ENCODE data around the gene CTNS. TPM values are rescaled to one million over a fixed set of nuclear protein-coding genes. Genes with fewer than 3 reads are reported as not detected.

Gene CTNS
- total and polyA plus RNA-seq, 2 of the 13 experiments (the other 11 are each of a cell fraction or from before 2014, with no cell fraction given), result 9.5 to 13.7 TPM

DNA sequence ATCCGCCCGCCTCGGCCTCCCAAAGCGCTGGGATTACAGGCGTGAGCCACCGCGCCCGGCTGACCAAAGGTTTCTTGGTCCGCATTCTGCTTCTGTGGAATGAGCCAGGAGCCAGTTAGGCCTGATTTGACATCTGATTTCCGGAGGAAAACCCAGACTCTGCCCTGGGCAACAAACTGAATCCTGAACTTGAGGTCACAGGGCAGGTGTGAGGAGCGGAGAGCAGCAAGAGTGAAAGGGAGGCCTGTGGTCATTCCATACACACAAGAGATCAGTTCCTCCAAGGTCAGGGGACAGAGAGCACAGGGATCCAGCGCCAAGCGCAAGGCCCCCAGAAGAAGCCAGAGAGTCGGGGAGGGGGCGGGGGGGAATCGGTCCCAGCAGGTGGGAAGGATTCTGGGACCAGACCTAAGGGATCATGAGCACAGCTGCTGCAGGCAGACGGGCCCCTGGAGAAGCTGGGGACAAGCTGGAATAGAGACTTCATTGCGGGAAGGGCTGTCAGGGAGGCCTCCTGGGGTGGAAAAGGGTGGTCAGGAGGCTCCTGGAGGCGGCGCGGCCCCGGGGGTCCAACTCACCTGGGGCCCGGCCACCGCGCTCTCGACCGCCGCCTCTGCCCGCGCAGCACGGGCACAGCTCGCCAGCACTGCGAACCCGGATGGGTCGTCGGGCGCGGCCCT is 946 bp upstream of the CTNS start (continued):
- TF ChIP-seq, protein P1, sequence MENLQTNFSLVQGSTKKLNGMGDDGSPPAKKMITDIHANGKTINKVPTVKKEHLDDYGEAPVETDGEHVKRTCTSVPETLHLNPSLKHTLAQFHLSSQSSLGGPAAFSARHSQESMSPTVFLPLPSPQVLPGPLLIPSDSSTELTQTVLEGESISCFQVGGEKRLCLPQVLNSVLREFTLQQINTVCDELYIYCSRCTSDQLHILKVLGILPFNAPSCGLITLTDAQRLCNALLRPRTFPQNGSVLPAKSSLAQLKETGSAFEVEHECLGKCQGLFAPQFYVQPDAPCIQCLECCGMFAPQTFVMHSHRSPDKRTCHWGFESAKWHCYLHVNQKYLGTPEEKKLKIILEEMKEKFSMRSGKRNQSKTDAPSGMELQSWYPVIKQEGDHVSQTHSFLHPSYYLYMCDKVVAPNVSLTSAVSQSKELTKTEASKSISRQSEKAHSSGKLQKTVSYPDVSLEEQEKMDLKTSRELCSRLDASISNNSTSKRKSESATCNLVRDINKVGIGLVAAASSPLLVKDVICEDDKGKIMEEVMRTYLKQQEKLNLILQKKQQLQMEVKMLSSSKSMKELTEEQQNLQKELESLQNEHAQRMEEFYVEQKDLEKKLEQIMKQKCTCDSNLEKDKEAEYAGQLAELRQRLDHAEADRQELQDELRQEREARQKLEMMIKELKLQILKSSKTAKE (CRISPR knock-in tag; IDR thresholded peaks at IDR 0.05; ENCODE audit: borderline replicate concordance), result peak; percentile 42
- TF ChIP-seq, protein P2, sequence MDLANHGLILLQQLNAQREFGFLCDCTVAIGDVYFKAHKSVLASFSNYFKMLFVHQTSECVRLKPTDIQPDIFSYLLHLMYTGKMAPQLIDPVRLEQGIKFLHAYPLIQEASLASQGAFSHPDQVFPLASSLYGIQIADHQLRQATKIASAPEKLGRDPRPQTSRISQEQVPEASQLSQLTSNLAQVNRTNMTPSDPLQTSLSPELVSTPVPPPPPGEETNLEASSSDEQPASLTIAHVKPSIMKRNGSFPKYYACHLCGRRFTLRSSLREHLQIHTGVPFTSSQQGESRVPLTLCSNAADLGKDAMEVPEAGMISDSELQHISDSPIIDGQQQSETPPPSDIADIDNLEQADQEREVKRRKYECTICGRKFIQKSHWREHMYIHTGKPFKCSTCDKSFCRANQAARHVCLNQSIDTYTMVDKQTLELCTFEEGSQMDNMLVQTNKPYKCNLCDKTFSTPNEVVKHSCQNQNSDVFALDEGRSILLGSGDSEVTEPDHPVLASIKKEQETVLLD (CRISPR knock-in tag; IDR thresholded peaks at IDR 0.05; ENCODE audit: low read depth), result 0 out of 2 replicates have a peak, but pooled peaks have one; percentile 26
- TF ChIP-seq, protein P3, sequence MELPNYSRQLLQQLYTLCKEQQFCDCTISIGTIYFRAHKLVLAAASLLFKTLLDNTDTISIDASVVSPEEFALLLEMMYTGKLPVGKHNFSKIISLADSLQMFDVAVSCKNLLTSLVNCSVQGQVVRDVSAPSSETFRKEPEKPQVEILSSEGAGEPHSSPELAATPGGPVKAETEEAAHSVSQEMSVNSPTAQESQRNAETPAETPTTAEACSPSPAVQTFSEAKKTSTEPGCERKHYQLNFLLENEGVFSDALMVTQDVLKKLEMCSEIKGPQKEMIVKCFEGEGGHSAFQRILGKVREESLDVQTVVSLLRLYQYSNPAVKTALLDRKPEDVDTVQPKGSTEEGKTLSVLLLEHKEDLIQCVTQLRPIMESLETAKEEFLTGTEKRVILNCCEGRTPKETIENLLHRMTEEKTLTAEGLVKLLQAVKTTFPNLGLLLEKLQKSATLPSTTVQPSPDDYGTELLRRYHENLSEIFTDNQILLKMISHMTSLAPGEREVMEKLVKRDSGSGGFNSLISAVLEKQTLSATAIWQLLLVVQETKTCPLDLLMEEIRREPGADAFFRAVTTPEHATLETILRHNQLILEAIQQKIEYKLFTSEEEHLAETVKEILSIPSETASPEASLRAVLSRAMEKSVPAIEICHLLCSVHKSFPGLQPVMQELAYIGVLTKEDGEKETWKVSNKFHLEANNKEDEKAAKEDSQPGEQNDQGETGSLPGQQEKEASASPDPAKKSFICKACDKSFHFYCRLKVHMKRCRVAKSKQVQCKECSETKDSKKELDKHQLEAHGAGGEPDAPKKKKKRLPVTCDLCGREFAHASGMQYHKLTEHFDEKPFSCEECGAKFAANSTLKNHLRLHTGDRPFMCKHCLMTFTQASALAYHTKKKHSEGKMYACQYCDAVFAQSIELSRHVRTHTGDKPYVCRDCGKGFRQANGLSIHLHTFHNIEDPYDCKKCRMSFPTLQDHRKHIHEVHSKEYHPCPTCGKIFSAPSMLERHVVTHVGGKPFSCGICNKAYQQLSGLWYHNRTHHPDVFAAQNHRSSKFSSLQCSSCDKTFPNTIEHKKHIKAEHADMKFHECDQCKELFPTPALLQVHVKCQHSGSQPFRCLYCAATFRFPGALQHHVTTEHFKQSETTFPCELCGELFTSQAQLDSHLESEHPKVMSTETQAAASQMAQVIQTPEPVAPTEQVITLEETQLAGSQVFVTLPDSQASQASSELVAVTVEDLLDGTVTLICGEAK (IDR thresholded peaks at IDR 0.05), result no peak
- TF ChIP-seq, protein P3 (CRISPR knock-in tag; IDR thresholded peaks at IDR 0.05), result 0 out of 2 replicates have a peak, but pooled peaks have one; percentile 51
- TF ChIP-seq HES4 (CRISPR knock-in tag; IDR thresholded peaks at IDR 0.05; ENCODE audit: borderline replicate concordance), result peak; percentile 64; the same call in 1 of the 2 replicates
- TF ChIP-seq ZNF768 (CRISPR knock-in tag; IDR thresholded peaks at IDR 0.05), result peak; percentile 59
- TF ChIP-seq ZNF224 (CRISPR knock-in tag; IDR thresholded peaks at IDR 0.05), result 0 out of 2 replicates have a peak, but pooled peaks have one; percentile 60
- 0 out of 2 replicates have a peak, but pooled peaks have one; percentile 4 for TF ChIP-seq ZFP82 (CRISPR knock-in tag; IDR thresholded peaks at IDR 0.05; ENCODE audit: borderline replicate concordance)
- peak; percentile 49; the same call in 1 of the 2 replicates for TF ChIP-seq ZNF354B (CRISPR knock-in tag; IDR thresholded peaks at IDR 0.05)

Data from HepG2 (cell line).